Left colon (tissue), 2 donors: ENCODE results near the gene CCDC18. TPM values are rescaled to one million over a fixed set of nuclear protein-coding genes. Genes with fewer than 3 reads are reported as not detected.
A peak's percentile ranks its signal among the peaks of the same experiment; 100 is the strongest.
"Not testable (repeated sequence)": the region's sequence is repeated elsewhere in the genome, so short reads cannot be mapped to it uniquely, and the experiment has no call there.

ENCODE experiments used
- ATAC-seq: fragments of 200-7000 bp; cut with Tn5 transposase; one replicate; pipeline ENCODE4 v1.9.1; 2020; ENCODE audit warnings: mild to moderate bottlenecking, moderate library complexity
- DNase-seq, 2 donors: peaks; one replicate each; pipeline ENCODE4 v3.0.0-alpha.2; 2020
- intact Hi-C, 2 donors: fragments of 100-400 bp; cut with DNase I in 1 of 2; cut with micrococcal nuclease in 1 of 2; formaldehyde crosslinking; loops; one replicate each; pipeline versions ENCODE4 v1.11.2 to v1.14.0; 2022; cut with DNase I, micrococcal nuclease
- total RNA-seq, 2 donors: library from RNA; stranded (reverse); fragmentation: NEBNext Ultra II Directional; extraction: Animal tissue kit (Norgen Biotek cat#: 25700); gene quantifications; one replicate each; pipeline ENCODE4 v1.2.1, GENCODE V29; 2021
- donor health status: DM: no; HTN: no; CAD: no.
- donor health status: DM: yes; HTN: yes; CAD: no.

CCDC18 gene
- total RNA-seq, 2 donors from 2014 or later = 4.5 to 6.1 TPM

DNA sequence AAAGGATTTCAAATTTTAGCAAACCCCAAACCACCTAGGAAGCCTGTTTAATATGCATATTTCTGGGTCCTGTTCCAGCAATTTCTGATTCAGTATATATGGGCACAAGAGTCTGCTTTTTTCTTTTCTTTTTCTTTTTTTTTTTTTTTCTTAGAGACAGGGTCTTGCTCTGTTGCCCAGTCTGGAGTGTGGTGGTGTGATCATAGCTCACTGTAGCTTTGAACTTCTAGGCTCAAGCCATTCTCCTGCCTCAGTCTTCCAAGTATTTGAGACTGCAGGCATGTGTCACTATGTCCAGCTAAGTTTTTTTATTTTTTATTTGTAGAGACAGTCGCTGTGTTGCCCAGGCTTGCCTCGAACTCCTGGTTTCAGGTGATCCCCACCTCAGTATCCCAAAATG is 34.8 kb downstream of the CCDC18 start:
- ATAC-seq (no peak), DNase-seq (no peak)
- intact Hi-C loops = no loop called here

DNA sequence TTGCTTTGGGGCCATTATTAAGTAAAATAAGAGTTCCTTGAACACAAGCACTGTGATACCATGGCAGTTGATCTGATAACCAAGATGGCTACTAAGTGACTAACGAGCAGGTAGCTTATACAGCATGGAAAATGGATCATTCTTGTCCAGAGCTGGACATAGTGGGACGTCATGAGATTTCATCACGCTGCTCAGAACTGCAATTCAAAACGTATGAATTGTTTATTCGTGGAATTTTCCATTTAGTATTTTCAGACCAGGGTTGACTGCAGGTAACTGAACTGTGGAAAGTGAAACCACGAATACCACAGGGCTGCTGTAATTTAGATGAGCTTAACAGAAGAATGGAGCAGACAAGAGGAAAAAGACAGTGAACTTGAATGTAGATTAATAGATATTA is 38.9 kb downstream of the CCDC18 start:
- no peak for ATAC-seq
- intact Hi-C loops = no loop called here

DNA sequence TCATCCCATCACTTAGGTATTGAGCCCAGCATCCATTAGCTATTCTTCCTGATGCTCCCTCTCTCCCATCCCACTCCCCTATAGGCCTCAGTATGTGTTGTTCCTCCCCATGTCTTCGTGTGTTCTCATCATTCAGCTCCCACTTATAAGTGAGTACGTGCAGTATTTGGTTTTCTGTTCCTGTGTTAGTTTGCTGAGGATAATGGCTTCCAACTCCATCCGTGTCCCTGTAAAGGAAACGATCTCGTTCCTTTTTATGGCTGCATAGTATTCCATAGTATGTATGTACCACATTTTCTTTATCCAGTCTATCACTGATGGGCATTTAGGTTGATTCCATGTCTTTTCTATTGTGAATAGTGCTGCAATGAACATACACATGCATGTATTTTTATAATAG is 40.2 kb downstream of the CCDC18 start:
- ATAC-seq, intact Hi-C loops, DNase-seq: not testable (repeated sequence)

More for the DNA sequence above, 38.9 kb downstream of the CCDC18 start:
- DNase-seq = no peak

- ATAC-seq (no peak), DNase-seq (no peak)
- intact Hi-C loops = no loop called here
These were observed 41.4 kb downstream of the CCDC18 start for GRCh38 chr1:93221913-93222312.

DNA sequence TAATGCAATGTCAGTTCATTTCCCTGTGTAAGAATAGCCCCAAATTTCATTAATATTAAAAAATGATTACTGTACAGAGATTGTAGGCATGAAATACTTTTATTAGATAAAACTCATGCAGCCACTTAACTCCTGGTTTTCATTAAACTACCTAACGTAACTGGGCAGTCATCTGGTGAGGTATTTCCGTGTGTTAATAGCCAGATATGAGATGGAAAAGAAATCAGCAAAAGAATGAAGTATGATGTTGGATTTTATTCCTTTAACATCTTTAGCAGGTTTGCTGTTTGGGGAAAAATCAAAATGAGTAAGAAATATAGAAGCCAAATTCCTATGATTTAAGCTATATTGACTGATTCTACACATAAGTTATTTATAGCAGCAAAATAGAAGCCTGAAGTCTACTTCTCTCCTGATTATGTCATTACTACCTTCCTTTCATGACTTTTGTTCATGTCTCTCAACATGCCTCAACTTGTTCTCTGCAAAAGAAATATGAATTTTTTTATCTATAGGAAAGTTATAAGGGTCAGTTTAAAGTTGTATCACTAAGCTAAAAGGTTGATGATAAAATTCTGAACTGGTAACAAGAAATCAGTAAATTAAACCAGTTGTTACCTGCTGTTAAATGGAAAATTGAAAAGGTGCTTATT is 42.6 kb downstream of the CCDC18 start:
- intact Hi-C loops = no loop called here

GRCh38 chr1:93235261-93235660 is 54.7 kb downstream of the CCDC18 start:
- intact Hi-C loops = no loop called here
- ATAC-seq (no peak), DNase-seq (no peak)

More for the DNA sequence above, 42.6 kb downstream of the CCDC18 start:
- ATAC-seq (no peak), DNase-seq (no peak)

DNA sequence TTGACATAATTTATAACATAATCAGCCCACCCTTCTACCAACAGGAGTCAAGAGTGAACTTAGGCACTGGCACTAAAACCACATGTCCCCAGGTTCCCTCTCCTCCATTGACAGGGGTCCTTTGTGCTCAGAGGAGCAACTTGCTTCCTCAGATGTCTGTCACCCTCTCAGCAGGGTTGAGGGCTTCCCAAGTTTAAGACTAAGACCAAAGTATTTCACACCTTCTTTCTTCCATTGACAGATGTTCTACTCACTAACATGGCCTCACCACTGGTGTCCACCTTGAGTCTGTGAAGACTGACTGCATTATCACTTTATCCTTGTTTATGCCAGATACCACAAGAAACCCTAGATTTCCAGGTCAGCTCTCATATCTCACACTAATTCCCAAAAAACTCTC is 56.5 kb downstream of the CCDC18 start:
- DNase-seq (no peak), ATAC-seq (no peak)
- intact Hi-C loops = no loop called here

DNA sequence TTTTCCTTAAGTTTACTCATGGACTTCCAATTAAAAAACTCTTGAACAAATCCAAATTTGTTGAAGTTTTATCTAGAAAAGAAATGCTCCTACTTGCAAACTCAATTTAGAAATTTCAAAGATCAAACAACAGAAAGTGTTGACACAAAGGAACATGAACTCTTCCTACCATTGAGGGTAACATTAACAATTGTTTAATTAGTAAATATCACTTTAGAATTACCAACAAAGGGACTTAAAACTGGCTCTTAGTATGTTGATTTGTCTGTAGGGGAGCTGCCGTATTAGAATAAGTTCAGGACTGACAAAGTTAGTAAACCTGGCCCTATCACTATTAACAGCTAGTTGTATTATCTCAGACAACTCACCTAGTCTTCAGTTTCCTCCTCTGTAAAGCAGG is 57.9 kb downstream of the CCDC18 start:
- ATAC-seq (no peak), DNase-seq (no peak)
- intact Hi-C loops = no loop called here

- ATAC-seq (no peak), DNase-seq (no peak)
- intact Hi-C loops = no loop called here
These were observed 59.3 kb downstream of the CCDC18 start for GRCh38 chr1:93239863-93240262.

GRCh38 chr1:93243233-93243632 is 62.7 kb downstream of the CCDC18 start:
- intact Hi-C loops, DNase-seq, ATAC-seq: not testable (repeated sequence)

GRCh38 chr1:93244298-93245069 is 64.0 kb downstream of the CCDC18 start:
- ATAC-seq = peak; percentile 63
- intact Hi-C loops = no loop called here
- no peak for DNase-seq

GRCh38 chr1:93251966-93252365 is 71.4 kb downstream of the CCDC18 start:
- intact Hi-C loops = no loop called here

DNA sequence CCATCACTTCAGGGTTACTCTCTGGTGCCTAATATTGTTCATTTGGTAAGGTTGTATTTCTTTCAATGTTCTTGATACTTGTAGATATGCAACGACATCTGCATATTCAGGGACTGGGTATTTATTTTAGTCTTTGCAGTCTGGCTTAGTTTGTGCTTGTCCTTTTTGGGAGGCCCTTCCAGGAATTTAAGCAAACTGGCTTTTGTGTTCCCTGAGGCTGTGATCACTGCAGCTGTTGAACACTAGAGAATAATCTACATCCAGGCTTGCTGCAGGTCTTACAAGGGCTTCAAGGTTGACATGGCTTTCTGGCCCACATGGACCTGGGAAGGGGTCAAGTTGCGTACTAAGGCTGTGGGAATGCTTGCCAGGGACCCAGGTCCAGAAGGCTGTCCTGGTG is 72.1 kb downstream of the CCDC18 start:
- no peak for DNase-seq
- intact Hi-C loops = no loop called here
- ATAC-seq = no peak

More at GRCh38 chr1:93251966-93252365, 71.4 kb downstream of the CCDC18 start:
- DNase-seq = no peak
- no peak for ATAC-seq

DNA sequence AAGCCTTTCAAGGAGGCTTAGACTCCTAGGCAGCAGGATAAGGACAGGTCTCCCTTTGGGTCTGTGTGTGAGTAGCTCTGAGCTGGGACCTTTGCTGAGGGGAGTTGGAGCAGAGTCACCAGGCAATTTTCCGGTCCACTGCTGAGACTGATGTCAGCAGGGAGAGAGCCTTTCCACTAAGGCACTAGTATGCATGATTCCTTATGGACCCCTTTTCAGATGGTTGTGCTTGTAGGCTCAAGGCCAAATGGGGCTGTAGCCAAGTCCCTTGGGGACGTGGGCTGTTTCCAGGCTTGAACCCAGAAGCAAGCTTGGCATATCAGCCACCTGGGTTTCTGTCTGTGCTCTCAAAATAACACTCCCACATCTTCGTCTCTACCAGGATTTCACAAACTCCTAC is 73.0 kb downstream of the CCDC18 start:
- DNase-seq (no peak), ATAC-seq (no peak)
- intact Hi-C loops = no loop called here

GRCh38 chr1:93255222-93256079 is 74.9 kb downstream of the CCDC18 start:
- intact Hi-C loops = no loop called here
- no peak for ATAC-seq
- no peak for DNase-seq

DNA sequence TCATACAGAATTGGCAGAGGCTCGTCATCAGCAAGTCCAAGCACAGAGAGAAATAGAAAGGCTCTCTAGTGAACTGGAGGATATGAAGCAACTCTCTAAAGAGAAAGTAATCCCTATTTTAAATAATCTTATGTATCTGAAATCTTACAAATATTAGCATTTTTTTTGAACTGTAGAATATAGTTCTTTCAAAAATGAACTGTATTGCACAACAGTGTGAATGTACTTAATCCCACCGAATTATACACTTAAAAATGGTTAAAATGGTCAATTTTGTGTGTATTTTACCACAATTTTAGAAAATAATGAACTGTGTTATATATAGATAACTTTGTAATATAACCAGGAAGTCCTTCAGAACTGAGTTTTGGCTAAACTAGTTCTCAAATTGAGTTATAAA is 75.9 kb downstream of the CCDC18 start:
- intact Hi-C loops = no loop called here
- ATAC-seq (no peak), DNase-seq (no peak)

- ATAC-seq = no peak
- DNase-seq = no peak
- intact Hi-C loops = no loop called here
These were observed 77.4 kb downstream of the CCDC18 start for GRCh38 chr1:93257889-93258288.

- ATAC-seq, DNase-seq, intact Hi-C loops: not testable (repeated sequence)
These were observed 80.2 kb downstream of the CCDC18 start for GRCh38 chr1:93260726-93261125.

DNA sequence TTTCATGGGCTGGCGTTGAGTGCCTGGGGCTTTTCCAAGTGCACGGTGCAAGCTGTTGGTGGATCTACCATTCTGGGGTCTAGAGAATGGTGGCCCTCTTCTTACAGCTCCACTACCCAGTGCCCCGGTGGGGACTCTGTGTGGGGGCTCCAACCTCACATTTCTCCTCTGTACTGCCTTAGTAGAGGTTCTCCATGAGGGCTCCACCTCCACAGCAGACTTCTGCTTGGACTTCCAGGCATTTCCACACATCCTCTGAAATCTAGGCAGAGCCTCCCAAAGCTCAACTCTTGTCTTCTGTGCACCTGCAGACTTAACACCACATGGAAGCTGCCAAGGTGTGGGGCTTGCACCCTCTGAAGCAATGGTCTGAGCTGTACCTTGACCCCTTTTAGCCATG is 82.1 kb downstream of the CCDC18 start:
- DNase-seq (no peak), ATAC-seq (no peak)
- intact Hi-C loops = no loop called here

GRCh38 chr1:93268888-93269287 is 88.4 kb downstream of the CCDC18 start:
- ATAC-seq, DNase-seq, intact Hi-C loops: not testable (repeated sequence)
